K562 (cell line): Measurements from ENCODE around the gene MOXD1. TPM values are rescaled to one million over a fixed set of nuclear protein-coding genes. Genes with fewer than 3 reads are reported as not detected.

Experiments used
- ATAC-seq: fragments of 200-7000 bp; cut with Tn5 transposase; 3 replicates; pipeline ENCODE4 v1.9.1; 2020; ENCODE audit warnings: moderate library complexity
- BruUV-seq: library from RNA; stranded (reverse); fragments of 400-500 nt; replicated peaks from 2 replicates; lab custom pipeline; 2021; lab: Mats Ljungman, UMichigan
- CTCF ChIA-PET: fragments of 300-600 bp; formaldehyde crosslinking; extraction: SDS; loops from one replicate; lab custom pipeline; 2021; ENCODE audit warnings: low intra/inter-chr PET ratio; lab: Yijun Ruan, JAX
- POLR2A ChIA-PET: fragments of 300-600, 350-650 bp; sonication (Branson Sonifier 250); formaldehyde crosslinking; extraction: SDS; loops from one replicate; lab custom pipeline; 2021; ENCODE audit warnings: antibody characterized with exemption, inconsistent platforms; lab: Yijun Ruan, JAX
- DNase-seq, 4 experiments: peaks; one replicate each; pipeline versions ENCODE4 v3.0.0 to v3.0.0-alpha.2; 2011 to 2018; ENCODE audit warnings: low spot score in 3 of 4, mixed read lengths in 3 of 4; ENCODE audit errors: extremely low read depth in 1 of 4
- FAIRE-seq: peaks from 2 replicates; lab custom pipeline; 2011; peaks lifted over from hg19 to GRCh38; lab: Jason Lieb, UNC
- H2AFZ ChIP-seq: 2 replicates; pipeline ENCODE4 v1.6.0; 2011; ENCODE audit warnings: low read depth, low read length, control low read depth, inconsistent platforms
- H3K27ac ChIP-seq: fragments of 200-600 bp; 3 replicates; pipeline ENCODE4 v1.8.0; 2011; ENCODE audit warnings: low read depth, mild to moderate bottlenecking, control low read depth, inconsistent platforms, low read length, moderate library complexity, mixed read lengths; ENCODE audit errors: extremely low read depth
- H3K27me3 ChIP-seq, 2 experiments: fragments of 300-600 bp in 1 of 2; 2 replicates in 1 of 2; 3 replicates in 1 of 2; pipeline versions ENCODE4 v1.6.0 to v1.8.0; 2011; ENCODE audit warnings: inconsistent platforms in 2 of 2, low read length in 2 of 2, mild to moderate bottlenecking in 1 of 2, mixed read lengths in 1 of 2, moderate library complexity in 1 of 2; ENCODE audit not compliant: control insufficient read depth in 2 of 2, insufficient read depth in 2 of 2
- H3K36me3 ChIP-seq: fragments of 300-600 bp; 3 replicates; pipeline ENCODE4 v1.8.0; 2011; ENCODE audit warnings: mild to moderate bottlenecking, low read length, inconsistent platforms; ENCODE audit not compliant: control insufficient read depth, insufficient read depth
- H3K4me1 ChIP-seq, 2 experiments: fragments of 200-600 bp in 1 of 2; replicated peaks in 1 of 2; 2 replicates in 1 of 2; 3 replicates in 1 of 2; pipeline versions ENCODE4 v1.5.1 to v1.8.0; 2011; ENCODE audit warnings: inconsistent platforms in 2 of 2, low read length in 2 of 2, mild to moderate bottlenecking in 1 of 2, mixed read lengths in 1 of 2, moderate library complexity in 1 of 2; ENCODE audit not compliant: control insufficient read depth in 2 of 2, insufficient read depth in 2 of 2
- H3K4me2 ChIP-seq: 2 replicates; pipeline ENCODE4 v1.6.1; 2011; ENCODE audit warnings: low read length, control low read depth, inconsistent platforms, mixed read lengths; ENCODE audit not compliant: insufficient read depth
- H3K4me3 ChIP-seq: fragments of 200-600 bp; sonication (generic), shearing (Covaris generic); 2 replicates; pipeline ENCODE4 v1.5.1; 2016; ENCODE audit warnings: control low read depth, inconsistent platforms
- H3K79me2 ChIP-seq: fragments of 200-600 bp; 3 replicates; pipeline ENCODE4 v1.8.0; 2011; ENCODE audit warnings: low read length, inconsistent platforms; ENCODE audit not compliant: control insufficient read depth, insufficient read depth
- H3K9ac ChIP-seq, 2 experiments: 2 replicates each; pipeline versions ENCODE4 v1.6.0 to v1.6.1; 2011; ENCODE audit warnings: low read depth in 2 of 2, low read length in 2 of 2, control low read depth in 1 of 2, inconsistent platforms in 1 of 2, mild to moderate bottlenecking in 1 of 2, mixed read lengths in 1 of 2; ENCODE audit not compliant: insufficient read depth in 1 of 2
- H3K9me1 ChIP-seq: one replicate; pipeline ENCODE4 v1.6.0; 2011; ENCODE audit warnings: inconsistent platforms, mild to moderate bottlenecking, low read length, moderate library complexity; ENCODE audit not compliant: control insufficient read depth, insufficient read depth
- H3K9me3 ChIP-seq: replicated peaks from 2 replicates; pipeline ENCODE4 v1.5.1; 2011; ENCODE audit warnings: low read depth, low read length, inconsistent platforms; ENCODE audit not compliant: control insufficient read depth, insufficient read depth
- H4K20me1 ChIP-seq: replicated peaks from 2 replicates; pipeline ENCODE4 v1.6.1; 2011; ENCODE audit warnings: low read length, inconsistent platforms, mixed read lengths; ENCODE audit not compliant: control insufficient read depth, insufficient read depth
- CBFB ChIP-seq: sonication (generic); formaldehyde crosslinking; IDR thresholded peaks from 2 replicates; pipeline ENCODE4 v1.4.0; 2020; ENCODE audit warnings: mild to moderate bottlenecking, missing genetic modification reagents
- HIVEP1 ChIP-seq: fragments of 250-450 bp; sonication (Bioruptor Pico); IDR thresholded peaks from 2 replicates; pipeline ENCODE4 v1.4.0; 2020; ENCODE audit warnings: mild to moderate bottlenecking
- KHSRP ChIP-seq: fragments of 450-650 bp; IDR thresholded peaks from 2 replicates; pipeline ENCODE4 v1.6.1; 2017
- XRCC4 ChIP-seq: IDR thresholded peaks from one replicate; pipeline ENCODE4 v1.6.1; 2011; ENCODE audit not compliant: insufficient read depth, insufficient read length; ENCODE audit errors: extremely low read depth
- ZNF212 ChIP-seq: fragments of 450-650 bp; formaldehyde crosslinking; IDR thresholded peaks from 2 replicates; pipeline ENCODE4 v1.4.0; 2020; ENCODE audit warnings: mild to moderate bottlenecking
- WGBS: fragments of 100-300 bp; shearing (Covaris generic); methylation state at CpG from one replicate; pipeline ENCODE4 v1.1.6; 2016; ENCODE audit warnings: low coverage, mixed read lengths; ENCODE audit not compliant: insufficient coverage; ENCODE audit errors: missing lambda C conversion rate; 5-methylcytosine and 5-hydroxymethylcytosine counted together
- in situ Hi-C: fragments of 300-500 bp; cut with MboI; formaldehyde crosslinking; loops from 4 replicates; pipeline ENCODE4 v1.15.0; 2018; ENCODE audit warnings: inconsistent platforms, mixed read lengths
- intact Hi-C: fragments of 100-400 bp; cut with micrococcal nuclease; formaldehyde crosslinking; loops from 2 replicates; pipeline ENCODE4 v1.14.2; 2022
- polyA plus RNA-seq, 8 experiments: library from polyadenylated mRNA; depleted of rRNA in 4 of 8; stranded (reverse) in 5 of 8; unstranded in 3 of 8; fragments of >200 nt; fragmentation: Nextera tagmentation in 2 of 8; fragmentation: Illumina TruSeq in 1 of 8; extraction: Ambion mirVana in 2 of 8; extraction: Trizol in 1 of 8; gene quantifications; 2 replicates each; pipeline versions ENCODE4 v1.2.1 to v1.2.3, GENCODE V29; 2011 to 2014; ENCODE audit warnings: inconsistent platforms in 1 of 8, missing spikeins in 1 of 8
- total RNA-seq, 7 experiments: library from RNA; depleted of rRNA in 6 of 7; stranded (reverse); fragments of >200 nt in 6 of 7; fragmentation: Illumina TruSeq in 2 of 7; extraction: Trizol in 2 of 7; gene quantifications; 2 replicates each; pipeline versions ENCODE4 v1.2.1 to v1.2.3, GENCODE V29; 2011 to 2021; ENCODE audit warnings: low replicate concordance in 1 of 7

Gene MOXD1
- total and polyA plus RNA-seq, 9 of the 15 experiments (the other 6 are each of a cell fraction or from before 2014, with no cell fraction given), result not detected

GRCh38 chr6:132446141-132446854, 45.0 kb upstream of the MOXD1 start:
- Histone ChIP-seq H3K27me3 (no peaks in the 10 kb centered on the region), H3K9me3 (no peaks in the 10 kb centered on the region), H3K9ac (no peak overlapping the region), H3K79me2 (no peaks in the 10 kb centered on the region), H3K9me1 (no peaks in the 10 kb centered on the region), H3K4me1 (no peaks in the 10 kb centered on the region), H4K20me1 (no peaks in the 10 kb centered on the region), H3K4me2 (no peak overlapping the region), H3K4me3 (no peak overlapping the region), H3K27ac (no peak overlapping the region), H2AFZ (no peak overlapping the region), H3K36me3 (no peaks in the 10 kb centered on the region)
- ATAC-seq (no peak), FAIRE-seq (no peak), DNase-seq (no peak)
- intact Hi-C loops (no loop called here), in situ Hi-C loops (no loop called here)
- POLR2A ChIA-PET, result no interaction called here
- CTCF ChIA-PET, result no interaction called here
- BruUV-seq, result no TSS peak
- TF ChIP-seq KHSRP (no peak), HIVEP1 (CRISPR knock-in tag) (no peak)
- WGBS, result 18% methylated on average over 4 of the region's 4 CpGs

DNA sequence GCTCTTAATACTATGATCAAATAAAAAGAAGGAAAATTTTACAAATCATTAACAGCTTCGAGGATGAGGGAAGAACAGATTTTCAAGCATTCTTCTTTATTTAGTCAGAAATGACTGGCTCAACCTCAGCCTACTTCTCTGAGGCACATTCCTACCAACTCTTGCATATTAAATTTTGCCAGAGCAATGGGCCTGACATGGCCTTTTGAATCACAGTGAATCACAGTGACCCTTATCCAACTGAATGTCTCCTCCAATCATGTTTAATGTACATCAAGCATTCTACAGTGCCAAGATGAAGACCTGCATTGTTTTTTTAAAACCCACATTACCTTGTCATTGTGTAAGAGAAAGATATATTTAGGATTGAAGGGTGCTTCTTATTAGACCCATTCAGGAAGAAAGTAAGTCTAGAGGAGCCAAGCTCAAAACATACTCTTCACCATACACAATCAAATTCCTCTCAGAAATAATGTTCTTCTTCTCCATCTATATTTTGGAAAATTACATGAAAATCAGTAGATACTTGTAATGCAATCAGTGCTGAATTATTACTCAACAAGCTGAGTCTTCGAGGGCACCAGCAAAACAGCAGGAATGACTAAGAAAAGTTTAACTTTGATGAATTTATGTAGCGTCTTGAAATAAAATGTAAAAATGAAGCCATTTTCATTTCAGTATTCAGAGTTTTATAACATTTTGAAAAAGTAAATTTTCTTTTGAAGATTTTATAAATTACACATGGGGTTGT, 44.1 kb upstream of the MOXD1 start:
- no peaks in the 10 kb centered on the region for H3K9me3 ChIP-seq
- H3K4me1 ChIP-seq, result no peaks in the 10 kb centered on the region
- POLR2A ChIA-PET, result no interaction called here
- no peaks in the 10 kb centered on the region for H3K27me3 ChIP-seq
- no peak for TF ChIP-seq CBFB (CRISPR knock-in tag)
- TF ChIP-seq ZNF212, result no peak
- no peak for TF ChIP-seq XRCC4
- H3K79me2 ChIP-seq, result no peaks in the 10 kb centered on the region
- no peak overlapping the region for H3K9ac ChIP-seq
- H3K4me3 ChIP-seq, result no peak overlapping the region
- H3K36me3 ChIP-seq, result no peaks in the 10 kb centered on the region
- no peak overlapping the region for H3K27ac ChIP-seq
- FAIRE-seq (no peak), ATAC-seq (no peak), DNase-seq (no peak)
- WGBS, result 2% methylated on average over 3 of the region's 3 CpGs
- no peak overlapping the region for H3K4me2 ChIP-seq
- H3K9me1 ChIP-seq, result no peaks in the 10 kb centered on the region
- no peaks in the 10 kb centered on the region for H4K20me1 ChIP-seq
- intact Hi-C loops, result no loop called here
- no peak overlapping the region for H2AFZ ChIP-seq
- BruUV-seq, result no TSS peak
- in situ Hi-C loops, result no loop called here
- CTCF ChIA-PET, result no interaction called here
